ENCODE measurements around the gene RFC2.
"Not testable (repeated sequence)": the region's sequence is repeated elsewhere in the genome, so short reads cannot be mapped to it uniquely, and the experiment has no call there.

RFC2 gene

DNA sequence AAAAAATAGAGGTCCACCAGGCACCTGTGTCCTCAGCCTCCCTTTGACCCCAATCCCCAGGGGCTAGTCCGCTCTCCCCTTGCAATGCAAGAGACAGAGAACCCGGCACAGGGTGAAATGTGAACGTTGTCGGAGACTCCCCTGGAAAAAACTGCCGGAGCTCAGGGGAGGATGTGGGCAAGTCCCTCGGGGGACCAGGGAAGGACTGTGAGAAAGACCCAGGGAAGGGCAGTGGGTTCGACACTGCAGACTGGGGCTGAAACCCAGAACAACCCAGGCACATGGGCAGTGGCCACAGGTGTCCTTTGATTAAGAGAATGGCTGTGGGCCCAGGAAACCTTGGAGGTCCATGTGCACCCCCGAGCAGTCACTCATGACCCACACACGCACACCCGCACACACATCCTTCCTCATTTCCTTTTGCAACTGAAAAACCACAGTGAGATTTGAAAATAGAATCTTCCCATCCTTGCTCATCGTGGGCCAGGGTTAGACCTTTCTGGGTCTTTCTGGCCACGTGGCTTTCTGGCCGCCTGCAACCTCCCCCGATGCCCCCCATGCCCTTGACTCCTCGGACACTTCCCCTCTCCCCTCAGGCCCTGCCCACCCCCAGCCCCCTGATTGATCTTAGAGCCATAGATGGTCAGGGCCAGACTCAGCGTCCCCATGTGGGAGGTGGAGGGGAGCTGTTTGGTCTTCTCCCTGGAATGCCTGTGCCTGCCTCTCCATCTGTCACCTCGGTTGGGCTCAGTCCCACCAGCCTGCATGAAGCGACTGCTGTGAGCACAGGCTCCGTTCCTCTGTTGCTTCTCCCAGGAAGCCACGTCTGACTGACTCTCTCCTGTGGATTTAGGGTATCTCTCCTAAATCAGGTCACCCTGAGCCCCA, 36.5 kb downstream of the RFC2 start:
- DNase-seq (ENCODE audit: low read depth in 2 of 2) = no peak

DNA sequence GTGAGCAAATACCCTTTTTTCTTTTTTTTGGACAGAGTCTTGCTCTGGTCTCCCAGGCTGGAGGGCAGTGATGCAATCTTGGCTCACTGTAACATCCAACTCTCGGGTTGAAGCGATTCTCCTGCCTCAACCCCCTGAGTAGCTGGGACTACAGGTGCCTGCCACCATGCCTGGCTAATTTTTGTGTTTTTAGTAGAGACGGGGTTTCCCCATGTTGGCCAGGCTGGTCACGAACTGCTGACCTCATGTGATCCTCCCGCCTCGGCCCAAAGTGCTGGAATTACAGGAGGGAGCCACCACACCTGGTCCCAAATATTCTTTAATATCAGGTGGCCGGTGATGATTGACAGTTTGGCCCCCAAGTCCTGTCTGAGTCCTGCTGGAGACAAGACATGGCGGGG, 37.8 kb downstream of the RFC2 start:
- no peak for DNase-seq (ENCODE audit: low read depth in 2 of 2)

DNA sequence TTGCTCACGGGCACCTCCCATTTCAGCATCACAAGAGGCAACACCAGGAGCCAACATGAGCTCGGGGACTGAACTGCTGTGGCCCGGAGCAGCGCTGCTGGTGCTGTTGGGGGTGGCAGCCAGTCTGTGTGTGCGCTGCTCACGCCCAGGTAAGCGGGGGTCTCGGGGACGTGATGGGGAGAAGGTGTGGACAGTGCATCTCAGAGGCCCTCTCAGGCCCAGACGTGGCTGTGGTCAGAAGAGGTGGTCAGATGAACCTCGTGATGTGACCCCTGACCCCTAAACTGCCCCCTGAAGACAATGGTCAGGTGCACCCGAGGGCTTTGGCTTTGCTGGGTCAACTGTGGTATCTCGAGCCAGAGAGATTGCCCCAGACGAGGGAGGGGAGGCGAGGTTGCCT, 38.3 kb downstream of the RFC2 start:
- no peak for DNase-seq (ENCODE audit: low read depth in 2 of 2)

DNA sequence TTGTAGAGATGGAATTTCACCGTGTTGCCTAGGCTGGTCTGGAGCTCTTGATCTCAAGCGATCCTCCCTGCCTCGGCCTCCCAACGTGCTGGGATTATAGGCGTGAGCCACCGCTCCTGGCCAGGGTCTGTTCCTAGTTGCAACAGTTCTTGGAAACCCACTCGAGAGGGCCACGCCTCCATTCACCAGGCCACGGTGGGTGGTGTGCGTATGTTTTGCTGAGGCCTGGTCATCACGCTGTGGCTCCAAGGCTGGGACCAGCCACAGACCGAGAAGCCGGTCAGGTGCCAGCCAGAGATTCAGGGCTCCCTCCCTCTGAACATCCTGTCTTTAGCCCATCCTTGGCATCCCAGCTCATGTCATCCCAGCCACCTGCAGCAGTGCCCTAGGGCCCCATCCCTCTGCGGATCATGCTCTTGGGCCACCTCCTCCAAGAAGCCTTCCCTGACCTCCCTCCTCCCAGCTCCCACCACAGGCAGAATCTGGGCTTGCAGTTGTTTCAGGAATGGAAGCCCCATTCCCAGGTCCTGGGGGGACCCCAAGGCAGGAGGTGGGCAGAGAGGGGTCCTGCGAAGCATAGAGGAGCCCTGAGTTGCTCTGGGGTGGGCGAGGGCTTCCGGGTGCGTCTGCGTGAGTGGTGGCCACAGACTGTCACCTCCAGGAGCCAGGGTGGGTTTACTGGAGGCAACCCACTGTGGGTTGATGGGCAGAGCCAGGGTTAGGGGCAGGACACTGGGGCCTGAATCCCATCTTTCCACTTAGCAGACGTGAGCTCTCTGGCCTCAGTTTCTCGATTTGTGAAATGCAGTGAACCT, 39.2 kb downstream of the RFC2 start:
- DNase-seq (ENCODE audit: low read depth in 2 of 2) = no peak

DNA sequence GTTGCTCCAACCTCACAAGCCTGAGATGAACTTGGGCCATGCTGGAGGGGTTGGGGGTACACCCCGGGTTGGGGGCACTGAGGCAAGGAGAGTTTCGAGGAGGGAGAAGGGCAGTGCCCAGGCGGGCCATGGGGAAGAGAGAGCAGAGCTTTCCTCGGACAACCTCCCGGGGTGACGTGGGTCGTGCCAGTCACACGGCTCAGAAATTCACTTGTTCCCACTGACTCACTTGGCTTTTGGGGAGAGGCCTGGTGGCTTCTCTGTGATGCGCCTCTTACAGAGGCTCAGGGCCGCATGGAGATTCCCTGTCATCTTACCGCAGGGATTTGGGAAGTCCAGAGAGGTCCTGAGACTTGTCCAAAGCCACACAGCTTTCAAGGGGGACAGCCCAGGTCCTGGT, 41.5 kb downstream of the RFC2 start:
- no peak for DNase-seq (ENCODE audit: low read depth in 2 of 2)

DNA sequence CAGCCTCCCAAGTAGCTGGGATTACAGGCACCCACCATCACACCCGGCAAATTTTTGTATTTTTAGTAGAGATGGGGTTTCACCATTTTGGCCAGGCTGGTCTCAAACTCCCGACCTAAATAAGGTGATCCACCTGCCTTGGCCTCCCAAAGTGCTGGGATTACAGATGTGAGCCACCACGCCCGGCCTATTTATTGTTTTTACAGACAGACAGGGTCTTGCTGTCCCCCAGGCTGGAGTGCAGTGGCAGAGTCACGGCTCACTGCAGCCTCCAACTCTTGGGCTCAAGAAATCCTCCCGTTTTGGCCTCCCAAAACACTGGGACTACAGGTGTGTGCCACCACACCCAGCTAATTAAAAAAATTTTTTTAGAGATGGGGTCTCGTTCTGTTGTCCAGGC, 46.0 kb downstream of the RFC2 start:
- not testable (repeated sequence) for DNase-seq (ENCODE audit: low read depth in 2 of 2)

DNA sequence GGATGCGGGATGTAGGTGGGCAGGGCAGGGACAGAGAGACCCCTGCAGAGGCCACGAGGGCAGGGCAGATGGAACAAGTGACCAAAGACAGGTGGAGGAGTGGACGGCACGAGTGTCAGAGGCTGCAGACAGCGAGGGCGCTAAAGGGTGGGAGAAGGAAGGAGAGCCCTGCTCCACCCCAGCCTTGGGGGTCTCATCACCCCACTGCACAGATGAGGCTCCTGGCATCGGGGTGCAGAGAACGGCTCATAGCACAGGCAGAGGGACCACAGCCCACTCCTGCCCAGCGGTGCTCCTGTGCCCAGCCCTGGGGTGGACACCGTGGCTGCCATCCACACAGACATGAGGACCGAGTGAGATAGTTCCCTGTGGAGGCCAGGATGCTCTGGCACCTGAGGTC, 46.6 kb downstream of the RFC2 start:
- DNase-seq (ENCODE audit: low read depth in 2 of 2) = no peak

DNA sequence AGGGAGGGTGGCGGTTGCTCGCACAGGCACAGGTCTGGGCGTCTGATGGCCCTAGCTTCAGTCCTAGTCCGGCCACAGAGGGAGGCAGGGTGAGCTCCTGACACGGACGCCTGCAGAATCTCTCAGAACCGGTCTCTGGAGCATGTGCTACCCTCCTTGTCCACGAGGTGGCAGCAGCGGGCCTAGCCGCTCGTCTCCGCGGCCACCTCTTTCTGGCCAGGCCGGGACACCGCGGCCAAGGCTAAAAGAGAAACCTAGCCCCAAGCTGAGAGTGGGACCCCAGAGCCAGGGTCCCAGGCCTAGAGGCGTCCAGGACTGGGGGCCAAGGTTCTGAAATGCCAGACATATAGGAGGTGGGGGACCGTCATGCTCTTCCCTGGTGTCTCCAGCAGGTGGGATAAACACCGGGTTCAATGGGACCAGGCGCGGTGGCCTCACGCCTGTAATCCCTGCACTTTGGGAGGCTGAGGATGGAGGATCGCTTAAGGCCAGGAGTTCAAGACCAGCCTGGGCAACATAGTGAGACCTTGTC, 47.5 kb downstream of the RFC2 start:
- DNase-seq (ENCODE audit: low read depth in 2 of 2) = peak; percentile 58 to 82

DNA sequence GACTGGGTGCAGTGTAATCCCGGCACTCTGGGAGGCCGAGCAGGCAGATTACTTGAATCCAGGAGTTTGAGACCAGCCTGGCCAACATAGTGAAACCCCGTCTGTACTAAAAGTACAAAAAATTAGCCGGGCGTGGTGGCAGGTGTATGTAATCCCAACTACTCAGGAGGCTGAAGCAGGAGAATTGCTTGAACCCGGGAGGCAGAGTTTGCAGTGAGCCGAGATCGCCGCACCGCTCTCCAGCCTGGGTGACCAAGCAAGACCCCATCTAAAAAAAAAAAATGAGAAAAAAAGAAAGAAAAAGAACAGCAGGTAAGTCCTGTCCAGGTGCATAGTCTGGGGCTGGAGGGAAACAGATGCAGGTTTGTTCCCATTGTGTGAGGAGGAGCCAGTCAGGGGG, 48.1 kb downstream of the RFC2 start:
- not testable (repeated sequence) for DNase-seq (ENCODE audit: low read depth in 2 of 2)

DNA sequence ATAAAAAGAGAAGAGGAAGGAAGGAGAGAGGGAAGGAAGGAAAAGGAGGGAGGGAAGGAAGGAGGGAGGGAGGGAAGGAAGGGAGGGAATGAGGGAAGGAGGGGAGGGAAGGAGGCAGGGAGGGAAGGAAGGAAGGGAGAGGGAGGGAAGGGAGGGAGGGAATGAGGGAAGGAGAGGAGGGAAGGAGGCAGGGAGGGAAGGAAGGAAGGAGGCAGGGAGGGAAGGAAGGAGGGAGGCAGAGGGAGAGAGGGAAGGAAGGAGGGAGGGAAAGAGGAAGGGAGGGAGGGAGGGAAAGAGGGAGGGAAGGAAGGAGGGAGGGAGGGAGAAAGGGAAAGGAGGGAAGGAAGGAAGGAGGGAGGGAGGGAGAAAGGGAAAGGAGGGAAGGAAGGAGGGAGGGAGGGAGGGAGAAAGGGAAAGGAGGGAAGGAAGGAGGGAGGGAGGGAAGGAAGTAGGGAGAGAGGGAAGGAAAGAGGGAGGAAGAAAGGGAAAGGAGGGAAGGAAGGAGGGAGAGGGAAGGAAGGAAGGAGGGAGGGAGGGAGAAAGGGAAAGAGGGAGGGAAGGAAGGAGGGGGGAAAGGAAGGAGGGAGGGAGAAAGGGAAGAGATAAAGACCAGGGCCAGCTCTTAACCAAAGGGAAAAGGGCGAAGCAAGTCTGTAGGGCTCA, 50.1 kb downstream of the RFC2 start:
- DNase-seq (ENCODE audit: low read depth in 2 of 2) = no peak

DNA sequence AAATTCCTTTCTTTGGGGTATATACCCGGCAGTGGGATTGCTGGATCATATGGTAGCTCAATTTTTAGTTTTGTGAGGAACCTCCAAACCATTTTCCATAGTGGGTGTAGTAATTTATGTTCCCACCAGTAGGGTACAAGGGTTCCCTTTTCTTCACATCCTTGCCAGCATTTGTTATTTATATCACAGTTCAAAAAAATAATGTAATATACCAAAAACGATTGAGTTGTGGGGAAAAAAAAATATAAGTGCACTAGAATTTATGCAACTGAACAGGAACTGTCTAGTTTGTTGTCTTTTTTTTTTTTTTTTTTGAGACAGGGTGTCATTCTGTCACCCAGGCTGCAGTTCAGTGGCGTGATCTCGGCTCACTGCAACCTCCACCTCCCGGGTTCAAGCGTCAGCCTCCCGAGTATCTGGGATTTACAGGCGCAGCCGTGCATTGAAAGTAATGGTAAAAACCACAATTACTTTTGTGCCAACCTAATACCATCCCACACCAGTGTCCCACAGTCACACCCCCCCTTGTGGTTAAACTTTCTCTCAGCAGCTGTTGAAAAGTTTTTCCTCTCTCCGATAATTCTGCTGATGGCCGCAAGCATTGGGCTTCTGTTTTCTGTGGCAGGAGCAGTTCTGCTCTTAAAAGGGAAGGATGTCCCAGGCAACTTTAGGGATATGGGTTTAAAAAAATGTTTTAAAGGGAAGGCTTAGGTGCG, 51.2 kb downstream of the RFC2 start:
- no peak for DNase-seq (ENCODE audit: low read depth in 2 of 2)

DNA sequence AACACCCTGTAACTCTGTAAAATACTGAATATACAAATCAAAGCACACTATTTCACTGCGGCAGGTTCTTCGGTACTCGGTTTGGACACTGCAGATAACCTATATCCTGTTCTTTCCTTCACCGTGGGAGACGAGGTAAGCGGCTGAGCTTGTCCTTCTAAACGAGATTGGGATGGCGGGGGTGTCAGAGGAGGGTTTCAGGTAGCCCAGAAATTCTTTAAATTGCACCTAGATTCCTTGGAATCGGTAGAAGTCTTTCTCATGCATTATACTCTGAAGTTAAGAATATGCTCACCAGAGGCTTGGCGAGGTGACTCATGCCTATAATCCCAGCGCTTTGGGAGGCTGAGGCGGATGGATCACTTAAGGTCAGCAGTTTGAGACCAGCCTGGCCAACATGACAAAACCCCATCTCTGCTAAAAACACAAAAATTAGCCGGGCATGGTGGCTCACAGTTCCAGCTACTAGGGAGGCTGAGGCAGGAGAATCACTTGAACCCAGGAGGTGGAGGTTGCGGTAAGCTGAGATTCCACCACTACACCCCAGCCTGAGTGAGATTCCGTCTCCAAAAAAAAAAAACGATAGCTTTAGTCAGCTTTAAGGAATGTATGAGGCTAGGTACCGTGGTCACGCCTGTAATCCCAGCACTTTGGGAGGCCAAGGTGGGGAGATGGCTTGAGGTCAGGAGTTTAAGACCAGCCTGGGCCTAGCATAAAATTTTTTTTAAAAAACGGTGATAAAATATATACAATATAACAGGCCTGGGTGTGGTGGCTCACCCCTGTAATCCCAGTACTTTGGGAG, 54.4 kb downstream of the RFC2 start:
- DNase-seq (ENCODE audit: low read depth in 2 of 2) = no peak

DNA sequence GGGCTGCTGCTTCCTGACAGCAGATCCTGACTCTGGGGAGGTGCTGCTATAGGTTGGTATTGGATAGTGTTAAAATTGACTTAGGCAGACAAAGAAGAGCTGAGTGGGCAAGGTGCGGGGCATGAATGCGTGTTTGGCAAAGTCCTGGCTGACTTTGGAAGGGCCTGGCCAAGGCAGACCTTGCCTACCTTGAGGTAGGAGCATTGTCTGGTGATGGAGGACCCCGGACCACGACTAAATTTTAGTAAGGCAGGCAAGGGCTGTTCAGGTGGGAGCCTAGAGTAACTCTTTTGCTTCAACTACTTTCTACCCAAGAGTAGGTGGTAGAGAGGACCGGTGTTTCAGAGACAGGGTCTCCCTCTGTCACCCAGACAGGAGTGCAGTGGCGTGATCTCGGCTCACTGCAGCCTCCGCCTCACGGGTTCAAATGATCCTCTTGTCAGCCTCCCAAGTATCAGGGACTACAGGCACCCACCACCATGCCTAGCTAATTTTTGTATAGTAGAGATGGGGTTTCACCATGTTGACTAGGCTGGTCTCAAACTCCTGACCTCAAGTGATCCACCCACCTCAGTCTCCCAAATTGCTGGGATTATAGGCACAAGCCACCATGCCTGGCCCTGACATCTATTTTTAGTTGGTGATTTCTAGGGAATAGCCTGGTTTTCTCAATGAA, 56.6 kb downstream of the RFC2 start:
- DNase-seq (ENCODE audit: low read depth in 2 of 2) = no peak

DNA sequence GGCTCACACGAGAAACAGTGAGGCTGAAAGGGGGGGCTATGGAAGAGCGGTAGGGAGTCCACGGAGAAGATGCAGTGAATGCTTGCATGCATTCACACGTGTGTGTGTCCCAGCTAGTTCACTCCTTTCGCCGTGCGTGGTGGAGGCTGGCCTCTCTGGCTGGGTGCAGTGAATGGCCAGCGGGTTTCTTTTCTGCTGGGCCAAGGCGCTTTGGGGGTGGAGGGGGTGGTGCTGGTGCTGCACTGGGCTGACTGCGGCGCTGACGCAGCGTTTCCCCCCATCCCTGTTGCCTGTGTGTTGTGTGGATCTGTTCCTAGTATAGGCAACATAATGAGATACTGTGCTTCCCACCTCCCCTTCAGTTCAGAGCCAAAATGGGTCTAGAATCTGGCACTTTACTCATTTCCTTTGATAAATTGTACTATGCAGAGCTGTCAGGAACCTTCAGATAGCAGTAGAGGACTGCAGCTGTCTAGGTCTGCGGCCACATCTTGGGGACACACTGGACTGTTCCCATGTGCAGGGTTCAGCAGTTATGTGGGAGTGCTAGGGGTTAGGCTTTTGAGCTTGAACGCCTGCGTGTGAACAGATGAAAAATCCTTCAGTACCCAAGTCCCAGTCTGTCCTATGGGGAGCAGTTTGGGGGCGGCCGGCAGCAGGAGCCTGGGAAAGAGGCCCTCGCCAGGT, 58.1 kb downstream of the RFC2 start:
- DNase-seq (ENCODE audit: low read depth in 2 of 2) = not testable (repeated sequence)

DNA sequence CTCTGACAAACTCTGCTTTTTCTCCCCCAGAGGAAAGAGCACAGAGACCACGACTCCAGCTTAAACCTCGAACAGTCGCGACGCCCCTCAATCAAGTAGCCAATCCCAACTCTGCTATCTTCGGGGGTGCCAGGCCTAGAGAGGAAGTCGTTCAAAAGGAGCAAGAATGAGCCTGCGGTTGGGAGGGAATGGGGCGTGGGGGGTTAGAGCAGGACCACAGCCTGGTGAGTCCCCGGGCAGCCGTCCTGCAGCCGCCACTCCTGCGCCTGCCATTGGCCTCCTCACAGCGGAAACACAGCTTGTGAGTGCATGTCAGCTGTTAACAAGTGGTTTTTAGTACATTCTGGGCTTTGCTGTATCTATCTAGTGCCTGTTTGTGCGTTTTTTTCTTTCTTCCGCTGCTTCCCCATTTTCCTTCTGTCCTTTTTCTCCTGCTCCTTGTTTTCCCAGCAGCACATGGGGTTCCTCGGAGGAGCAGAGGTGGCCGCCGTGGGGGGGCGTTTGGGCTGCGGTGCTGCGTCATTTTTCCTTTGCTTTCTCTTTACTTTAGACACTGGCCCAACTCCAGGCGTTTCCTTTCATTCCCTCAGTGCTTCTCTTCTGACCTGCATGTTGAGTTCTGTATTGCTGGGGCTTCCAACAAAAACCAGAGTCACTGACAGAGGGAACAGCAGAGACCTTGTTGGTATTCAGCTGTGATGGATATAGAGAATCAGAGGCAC, 58.9 kb downstream of the RFC2 start:
- DNase-seq (ENCODE audit: low read depth in 2 of 2) = not testable (repeated sequence)

DNA sequence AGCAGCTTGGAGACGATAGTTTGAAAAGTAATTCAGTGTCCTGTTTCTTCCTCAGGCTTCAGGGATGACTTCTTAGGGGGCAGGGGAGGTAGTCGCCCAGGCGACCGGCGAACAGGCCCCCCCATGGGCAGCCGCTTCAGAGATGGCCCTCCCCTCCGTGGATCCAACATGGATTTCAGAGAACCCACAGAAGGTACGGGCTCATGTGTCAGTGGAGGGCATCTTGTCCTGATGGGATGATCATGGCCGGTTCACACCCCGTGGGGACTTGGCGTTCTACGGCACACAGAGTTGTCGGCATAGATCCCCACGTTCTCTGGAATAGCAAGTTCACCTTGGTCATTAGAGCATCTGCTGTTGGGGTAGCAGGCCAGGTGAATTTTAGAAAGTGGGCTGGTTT, 59.5 kb downstream of the RFC2 start:
- DNase-seq (ENCODE audit: low read depth in 2 of 2) = no peak

DNA sequence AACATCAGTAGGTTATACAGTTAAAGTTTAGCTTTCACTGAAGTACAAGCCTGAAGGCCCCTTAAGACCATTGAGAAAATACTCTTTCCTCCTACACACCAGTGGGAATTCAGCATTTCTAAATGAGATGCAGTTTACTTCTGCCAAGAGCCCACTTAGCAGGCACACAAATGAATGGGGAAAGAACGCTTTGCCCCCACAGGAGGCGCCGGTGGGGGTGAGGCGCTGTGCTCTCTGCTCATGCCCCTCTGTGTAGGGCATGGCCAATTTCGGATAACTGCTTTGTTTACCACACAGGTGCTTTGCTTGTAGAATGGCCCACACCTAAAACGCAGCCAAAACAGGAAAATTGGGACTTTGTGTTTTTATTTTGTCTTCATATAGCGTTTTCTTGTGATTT, 60.3 kb downstream of the RFC2 start:
- DNase-seq (ENCODE audit: low read depth in 2 of 2) = no peak

DNA sequence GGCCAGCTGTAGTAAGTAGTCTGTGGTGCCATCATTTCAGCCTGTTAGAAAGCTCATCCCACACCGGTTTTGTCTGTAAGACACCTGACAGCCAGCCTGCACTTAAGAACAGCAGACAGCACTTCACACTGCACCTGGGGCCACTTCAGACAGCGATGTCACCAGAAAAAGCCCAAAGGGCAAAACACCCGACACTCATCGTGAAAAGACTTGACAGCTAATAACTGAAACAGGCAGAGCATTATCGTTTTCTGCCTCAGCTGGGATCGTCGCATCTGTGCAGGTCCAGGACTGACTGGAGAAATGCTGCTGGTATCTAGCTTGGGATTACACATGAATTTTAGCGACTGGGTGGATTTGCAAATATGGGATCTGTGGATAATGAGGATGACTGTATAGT, 61.1 kb downstream of the RFC2 start:
- no peak for DNase-seq (ENCODE audit: low read depth in 2 of 2)

DNA sequence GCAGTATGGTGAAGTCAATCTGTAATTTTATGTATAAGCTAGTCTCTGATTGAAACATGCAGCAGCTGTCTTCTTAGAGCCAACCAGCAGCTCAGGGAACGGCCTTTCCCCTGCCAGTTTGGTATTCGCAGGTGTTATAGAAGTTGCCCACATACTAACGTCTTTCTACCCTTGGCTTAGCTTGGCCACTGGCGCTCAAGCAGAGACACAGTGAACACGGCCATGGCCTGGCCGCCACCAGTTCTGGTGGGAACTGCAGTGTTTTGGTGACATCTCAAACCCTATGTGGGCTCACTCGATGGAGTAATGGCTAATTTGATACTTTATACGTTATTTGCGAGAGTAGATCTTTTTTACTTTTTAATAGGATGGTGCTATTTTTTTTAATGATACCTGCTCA, 63.0 kb downstream of the RFC2 start:
- no peak for DNase-seq (ENCODE audit: low read depth in 2 of 2)
